IPS-15b (cell line): ENCODE results near the gene TRAF4.
"Not testable (repeated sequence)": the region's sequence is repeated elsewhere in the genome, so short reads cannot be mapped to it uniquely, and the experiment has no call there.

Source experiments
- H3K27me3 ChIP-seq: one replicate; pipeline ENCODE4 v1.6.1; 2013; ENCODE audit warnings: low read length; ENCODE audit not compliant: control insufficient read depth, insufficient read depth
- H3K36me3 ChIP-seq: one replicate; pipeline ENCODE4 v1.6.1; 2013; ENCODE audit warnings: low read length; ENCODE audit not compliant: control insufficient read depth, insufficient read depth
- H3K4me1 ChIP-seq: one replicate; pipeline ENCODE4 v1.6.1; 2013; ENCODE audit warnings: mild to moderate bottlenecking, low read length; ENCODE audit not compliant: control insufficient read depth, insufficient read depth
- H3K4me3 ChIP-seq: one replicate; pipeline ENCODE4 v1.5.1; 2013; ENCODE audit warnings: low read depth, low read length
- H3K9ac ChIP-seq: one replicate; pipeline ENCODE4 v1.6.1; 2013; ENCODE audit warnings: low read depth, mild to moderate bottlenecking, low read length
- H3K9me3 ChIP-seq: one replicate; pipeline ENCODE4 v1.6.1; 2013; ENCODE audit warnings: mild to moderate bottlenecking, low read length; ENCODE audit not compliant: control insufficient read depth, insufficient read depth

The TRAF4 gene

DNA sequence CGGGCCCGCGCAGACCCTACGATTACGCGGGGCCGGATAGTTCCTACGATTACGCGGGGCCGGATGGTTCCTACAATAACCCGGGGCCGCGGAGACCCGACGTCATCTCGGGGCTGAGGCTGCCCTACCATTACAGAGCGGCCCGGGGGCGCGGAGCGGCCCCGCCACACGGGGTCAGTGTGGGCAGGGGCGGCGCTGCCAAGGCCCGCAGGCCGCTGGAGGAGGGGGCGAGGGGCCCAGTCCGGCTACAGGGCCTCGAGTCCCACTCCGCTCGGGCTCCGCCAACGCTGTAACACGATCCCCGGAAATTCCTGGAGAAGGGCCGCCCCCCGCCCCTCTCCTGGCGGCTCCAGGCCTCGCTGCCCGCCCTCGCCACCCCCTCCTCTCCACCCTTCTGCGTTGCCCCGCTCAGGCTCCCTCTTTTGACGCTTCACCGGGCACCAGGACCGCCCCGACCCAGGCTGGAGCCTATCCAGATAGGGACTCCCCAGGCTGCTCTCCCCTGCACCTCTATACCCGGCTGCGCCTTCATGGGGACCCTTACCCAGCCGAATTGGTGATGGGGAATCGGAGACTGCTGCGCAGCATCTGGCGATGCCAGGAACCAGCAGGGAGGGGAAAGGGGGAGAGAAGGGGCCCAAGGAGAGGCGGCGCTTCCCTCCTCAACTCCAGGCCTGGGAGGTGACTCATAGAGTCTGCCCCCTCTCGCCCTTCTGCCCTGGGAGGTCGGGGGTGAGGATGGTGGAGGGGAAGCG, 26.1 kb upstream of the TRAF4 start, which contains the start of gene RAB34:
RAB34 (minus strand) TSS at position 291 of the 755 bp plus-strand sequence. CDS start 602 bp downstream, outside the sequence.
- Histone ChIP-seq H3K4me3 (peak within 1 kb of the TSS; percentile 99), H3K36me3 (peaks cover 42% of the 10 kb centered on the region), H3K9ac (peak within 1 kb of the TSS; percentile 73), H3K27me3 (no peaks in the 10 kb centered on the region), H3K4me1 (peaks cover 15% of the 10 kb centered on the region), H3K9me3 (no peaks in the 10 kb centered on the region)

DNA sequence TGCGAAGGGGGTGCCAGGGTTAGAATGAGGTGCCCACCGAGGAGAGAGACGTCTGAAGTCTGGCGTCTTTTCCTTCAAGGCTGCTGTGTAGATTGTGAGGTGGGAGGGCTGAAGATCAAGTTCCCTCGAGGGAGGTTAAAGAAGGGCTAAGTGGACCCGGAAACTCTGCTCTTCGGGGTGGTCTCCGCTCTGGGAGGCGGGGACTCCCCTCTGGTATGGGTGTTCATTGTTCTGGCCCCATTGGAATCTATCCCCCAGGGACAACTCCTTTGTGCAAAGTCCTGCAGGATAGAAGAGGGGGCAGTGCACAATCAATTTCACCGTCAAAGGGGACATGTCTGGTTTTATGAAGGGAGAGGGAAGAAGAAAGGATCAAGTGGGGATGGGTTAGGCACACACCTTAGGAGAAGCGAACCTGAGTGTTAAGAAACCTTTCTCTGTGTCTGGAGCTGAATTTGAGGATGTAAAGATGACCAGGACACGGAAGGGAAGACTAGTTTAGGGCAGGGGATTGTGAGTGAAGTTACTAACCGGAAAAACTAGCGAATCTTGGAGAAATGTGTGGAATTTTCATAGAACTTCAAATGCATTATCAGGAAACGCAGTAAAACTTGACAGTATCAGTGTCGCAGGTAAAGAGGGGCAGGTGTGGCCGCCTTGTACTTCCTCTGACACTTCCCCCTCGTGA, 25.3 kb upstream of the TRAF4 start:
- Histone ChIP-seq H3K9me3 (no peaks in the 10 kb centered on the region), H3K4me3 (peak overlapping the region; percentile 99), H3K4me1 (peaks cover 12% of the 10 kb centered on the region), H3K27me3 (no peaks in the 10 kb centered on the region), H3K9ac (peak overlapping the region; percentile 71), H3K36me3 (peaks cover 48% of the 10 kb centered on the region)

DNA sequence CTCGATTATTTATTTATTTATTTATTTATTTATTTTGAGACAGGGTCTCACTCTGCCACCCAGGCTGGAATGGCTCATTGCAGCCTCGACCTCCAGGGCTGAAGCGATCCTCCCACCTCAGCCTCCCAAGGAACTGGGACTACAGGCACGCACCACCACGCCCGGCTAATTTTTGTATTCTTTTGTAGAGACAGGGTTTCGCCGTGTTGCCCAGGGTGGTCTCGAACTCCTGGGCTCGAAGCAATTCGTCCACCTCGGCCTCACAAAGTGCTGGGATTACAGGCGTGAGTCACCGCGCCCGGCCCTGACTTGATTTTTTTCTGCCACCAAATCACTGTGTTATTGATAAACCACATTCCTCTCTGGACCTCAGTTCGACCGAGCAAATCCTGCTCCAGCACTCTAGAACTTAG, 24.8 kb upstream of the TRAF4 start:
- peak overlapping the region; percentile 99 for H3K4me3 ChIP-seq
- no peaks in the 10 kb centered on the region for H3K27me3 ChIP-seq
- H3K36me3 ChIP-seq, result peaks cover 48% of the 10 kb centered on the region
- peak overlapping the region; percentile 99 for H3K9ac ChIP-seq
- no peaks in the 10 kb centered on the region for H3K9me3 ChIP-seq
- H3K4me1 ChIP-seq, result peaks cover 12% of the 10 kb centered on the region

DNA sequence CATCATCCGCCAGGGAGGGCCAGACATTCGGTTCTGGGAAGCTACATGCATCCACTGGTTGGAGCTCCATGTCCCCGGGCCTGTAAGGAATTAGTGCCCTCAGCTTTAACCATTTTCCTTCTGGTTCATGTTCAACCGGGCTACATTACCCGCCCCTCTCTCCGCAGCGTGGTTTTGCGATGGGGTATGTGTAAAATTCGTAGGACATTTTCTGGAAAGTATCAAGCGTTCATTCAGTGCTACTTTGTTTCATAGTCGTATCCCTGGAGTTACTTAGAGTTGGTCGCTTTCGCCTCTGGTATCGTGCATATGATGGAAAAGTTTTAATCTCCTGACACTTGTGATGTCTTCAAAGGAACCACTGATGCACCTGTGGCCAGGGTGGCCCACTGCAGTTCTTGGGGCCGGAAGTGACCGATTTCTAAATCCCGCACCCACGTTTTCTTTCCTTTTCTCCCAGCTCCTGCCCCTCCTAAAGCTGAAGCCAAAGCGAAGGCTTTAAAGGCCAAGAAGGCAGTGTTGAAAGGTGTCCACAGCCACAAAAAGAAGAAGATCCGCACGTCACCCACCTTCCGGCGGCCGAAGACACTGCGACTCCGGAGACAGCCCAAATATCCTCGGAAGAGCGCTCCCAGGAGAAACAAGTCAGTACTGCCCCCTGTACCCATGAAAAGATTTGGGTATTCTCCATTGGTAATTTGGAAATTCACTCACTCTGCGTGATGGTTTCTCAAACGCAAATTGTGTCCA, 23.4 kb upstream of the TRAF4 start:
- Histone ChIP-seq H3K36me3 (peaks cover 44% of the 10 kb centered on the region), H3K9ac (peak overlapping the region; percentile 99), H3K4me3 (peak overlapping the region; percentile 99), H3K9me3 (no peaks in the 10 kb centered on the region), H3K27me3 (no peaks in the 10 kb centered on the region), H3K4me1 (peaks cover 15% of the 10 kb centered on the region)

DNA sequence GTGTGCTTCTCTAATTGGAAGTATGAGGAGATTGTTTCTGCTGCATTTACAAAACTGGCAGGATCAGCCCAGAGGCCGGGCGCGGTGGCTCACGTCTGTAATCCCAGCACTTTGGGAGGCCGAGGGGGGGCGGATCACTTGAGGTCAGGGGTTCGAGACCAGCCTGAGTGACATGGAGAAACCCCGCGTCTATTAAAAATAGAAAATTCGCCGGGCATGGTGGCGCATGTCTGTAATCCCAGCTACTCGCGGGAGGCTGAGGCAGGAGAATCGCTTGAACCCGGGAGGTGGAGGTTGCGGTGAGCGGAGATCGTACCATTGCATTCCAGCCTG, 22.8 kb upstream of the TRAF4 start:
- H3K27me3 ChIP-seq, H3K9me3 ChIP-seq: not testable (repeated sequence)
- Histone ChIP-seq H3K36me3 (peaks cover 42% of the 10 kb centered on the region), H3K9ac (peak overlapping the region; percentile 99), H3K4me1 (peaks cover 15% of the 10 kb centered on the region), H3K4me3 (peak overlapping the region; percentile 99)

DNA sequence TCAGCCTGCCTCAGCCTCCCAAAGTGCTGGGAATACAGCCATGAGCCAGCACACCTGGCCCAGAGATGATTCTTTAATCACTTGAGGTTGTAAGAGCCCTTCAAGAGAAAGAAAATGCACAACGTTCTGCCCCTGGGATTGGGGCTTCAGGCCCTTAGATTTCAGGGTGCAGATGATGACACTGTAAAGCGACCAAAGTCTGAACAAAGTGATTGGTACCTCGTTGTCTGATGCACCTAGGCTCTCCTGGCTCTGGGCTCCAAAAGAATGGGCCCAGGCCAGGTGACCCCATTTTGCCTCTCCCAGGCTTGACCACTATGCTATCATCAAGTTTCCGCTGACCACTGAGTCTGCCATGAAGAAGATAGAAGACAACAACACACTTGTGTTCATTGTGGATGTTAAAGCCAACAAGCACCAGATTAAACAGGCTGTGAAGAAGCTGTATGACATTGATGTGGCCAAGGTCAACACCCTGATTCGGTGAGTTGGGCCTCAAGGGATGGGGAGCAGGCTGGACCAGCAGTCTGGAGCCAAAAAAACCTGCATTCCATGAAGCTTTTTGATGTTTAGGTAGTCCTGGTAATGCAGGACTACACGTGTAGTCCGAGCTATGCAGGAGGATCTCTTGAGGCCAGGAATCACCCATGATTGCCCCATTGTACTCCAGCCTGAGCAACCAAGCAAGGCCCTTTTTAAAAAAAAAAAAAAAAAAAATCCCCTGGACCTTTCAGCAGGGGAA, 21.2 kb upstream of the TRAF4 start:
- H3K4me3 ChIP-seq, result peak overlapping the region; percentile 18

DNA sequence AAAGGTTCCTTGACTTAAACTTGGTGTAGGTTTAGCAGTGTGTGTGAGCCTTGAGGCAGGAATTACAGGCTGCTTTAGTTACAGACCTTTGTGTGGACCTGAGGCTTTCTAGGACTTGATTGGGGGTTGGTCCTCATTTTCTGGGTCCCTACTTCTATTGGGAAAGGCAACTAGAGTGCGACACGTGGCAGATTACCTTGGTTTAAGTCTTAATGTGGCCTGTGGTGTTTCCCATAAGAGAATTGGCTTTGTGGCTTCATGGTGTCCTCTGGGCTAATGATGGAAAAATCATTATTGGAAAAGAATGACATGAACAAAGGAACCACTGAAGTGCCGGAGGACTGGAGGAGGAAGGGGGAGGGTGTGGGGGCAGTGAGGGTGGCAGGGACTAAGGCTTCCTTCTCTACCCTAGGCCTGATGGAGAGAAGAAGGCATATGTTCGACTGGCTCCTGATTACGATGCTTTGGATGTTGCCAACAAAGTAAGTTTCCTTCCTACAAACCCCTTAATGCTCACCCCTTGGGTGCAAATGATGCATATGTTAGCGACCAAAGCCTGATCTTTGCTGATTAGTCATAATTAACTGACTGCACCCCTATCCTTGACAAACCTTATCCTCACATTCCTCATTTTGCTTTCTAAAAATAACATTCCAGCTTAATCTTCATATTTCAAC, 20.5 kb upstream of the TRAF4 start:
- peak overlapping the region; percentile 3 for H3K4me3 ChIP-seq
- no peak overlapping the region for H3K9ac ChIP-seq

More for the DNA sequence above, 21.2 kb upstream of the TRAF4 start:
- Histone ChIP-seq H3K4me1 (peaks cover 12% of the 10 kb centered on the region), H3K9me3 (no peaks in the 10 kb centered on the region), H3K27me3 (no peaks in the 10 kb centered on the region), H3K9ac (peak overlapping the region; percentile 47), H3K36me3 (peaks cover 45% of the 10 kb centered on the region)

DNA sequence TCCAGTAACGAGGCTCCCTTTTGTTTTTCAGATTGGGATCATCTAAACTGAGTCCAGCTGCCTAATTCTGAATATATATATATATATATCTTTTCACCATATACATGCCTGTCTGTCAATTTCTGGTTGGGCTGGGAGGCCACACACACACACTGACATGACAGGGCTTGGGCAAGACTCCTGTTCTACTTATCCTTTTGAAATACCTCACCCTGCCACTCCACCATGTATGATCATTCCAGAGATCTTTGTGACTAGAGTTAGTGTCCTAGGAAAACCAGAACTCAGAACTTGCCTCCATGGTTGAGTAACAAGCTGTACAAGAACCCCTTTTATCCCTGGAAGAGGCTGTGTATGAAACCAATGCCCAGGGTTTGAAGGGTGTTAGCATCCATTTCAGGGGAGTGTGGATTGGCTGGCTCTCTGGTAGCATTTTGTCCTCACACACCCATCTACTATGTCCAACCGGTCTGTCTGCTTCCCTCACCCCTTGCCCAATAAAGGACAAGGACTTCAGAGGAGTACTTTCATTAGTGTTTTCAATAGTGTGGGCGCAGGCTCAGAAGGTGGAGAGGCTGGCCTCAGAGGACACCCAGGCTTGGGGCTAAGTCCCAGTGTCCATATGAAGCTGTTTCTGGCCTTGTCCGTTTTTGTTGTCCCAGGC, 19.8 kb upstream of the TRAF4 start:
- H3K4me1 ChIP-seq, H3K9ac ChIP-seq, H3K9me3 ChIP-seq, H3K27me3 ChIP-seq: not testable (repeated sequence)
- peak overlapping the region; percentile 58 for H3K4me3 ChIP-seq
- H3K36me3 ChIP-seq, result peaks cover 45% of the 10 kb centered on the region

More for the DNA sequence above, 20.5 kb upstream of the TRAF4 start:
- H3K36me3 ChIP-seq, result peaks cover 45% of the 10 kb centered on the region
- H3K4me1 ChIP-seq, result peaks cover 12% of the 10 kb centered on the region
- no peaks in the 10 kb centered on the region for H3K27me3 ChIP-seq
- H3K9me3 ChIP-seq, result no peaks in the 10 kb centered on the region

DNA sequence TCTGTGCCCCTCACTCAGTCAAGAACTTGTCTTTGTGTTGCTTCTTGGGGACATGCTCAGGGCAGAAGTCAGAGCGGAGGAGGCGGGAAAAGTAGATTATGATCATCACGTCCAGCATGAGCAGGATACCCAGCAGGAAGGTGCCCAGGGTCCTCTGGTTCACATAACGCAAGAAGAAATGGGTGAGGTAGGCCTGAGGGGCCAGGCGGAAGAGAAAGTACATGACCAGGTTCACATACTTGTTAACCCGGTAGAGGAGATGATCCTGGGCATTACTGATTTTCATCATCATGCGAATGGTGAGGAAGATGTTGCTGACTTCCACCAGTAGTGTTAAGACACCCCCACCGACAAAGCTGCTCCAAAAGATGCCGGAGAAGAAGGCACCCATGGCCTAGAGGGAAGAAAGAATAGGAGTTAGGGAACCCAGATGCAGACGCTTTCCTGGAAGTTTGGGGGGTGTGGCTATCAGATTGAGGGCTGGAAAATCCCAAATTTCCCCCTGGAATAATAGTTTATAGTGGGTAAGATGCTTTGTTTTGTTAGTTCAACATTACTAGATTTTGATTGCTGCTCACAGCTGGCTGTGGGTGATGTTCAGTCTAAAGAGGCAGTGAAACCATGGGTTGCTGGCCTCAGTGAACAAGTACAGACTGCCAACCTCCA, 19.2 kb upstream of the TRAF4 start:
- H3K27me3 ChIP-seq, result no peaks in the 10 kb centered on the region
- H3K9ac ChIP-seq, result peak overlapping the region; percentile 91
- peak overlapping the region; percentile 58 for H3K4me3 ChIP-seq
- no peaks in the 10 kb centered on the region for H3K9me3 ChIP-seq
- peaks cover 9% of the 10 kb centered on the region for H3K4me1 ChIP-seq
- H3K36me3 ChIP-seq, result peaks cover 45% of the 10 kb centered on the region

DNA sequence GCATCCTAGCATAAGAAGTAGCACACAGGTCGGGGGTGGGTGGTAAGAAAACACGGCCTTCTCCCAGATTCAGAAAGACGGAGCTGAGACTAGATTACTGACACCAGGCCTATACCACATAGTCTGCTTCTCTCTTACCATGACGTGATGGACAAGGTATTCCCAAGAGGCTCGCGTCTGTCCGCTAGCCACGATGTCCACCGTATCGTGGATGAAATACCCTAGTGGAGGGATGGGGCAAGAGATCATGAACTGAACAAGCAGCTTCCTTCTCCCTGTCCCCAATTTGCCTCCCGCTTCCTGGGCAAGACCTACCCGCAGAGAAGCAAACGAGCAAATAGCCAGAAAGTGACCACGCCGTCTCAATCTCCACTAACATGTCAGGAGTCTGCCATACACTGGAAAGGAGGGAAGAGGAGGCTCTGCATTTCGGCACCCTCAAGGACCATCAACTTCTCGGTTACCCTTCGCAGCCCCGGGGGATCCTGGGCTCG, 18.6 kb upstream of the TRAF4 start:
- Histone ChIP-seq H3K27me3 (no peaks in the 10 kb centered on the region), H3K36me3 (peaks cover 42% of the 10 kb centered on the region), H3K4me1 (peaks cover 9% of the 10 kb centered on the region), H3K9ac (peak overlapping the region; percentile 91), H3K4me3 (peak overlapping the region; percentile 58), H3K9me3 (no peaks in the 10 kb centered on the region)
